Parathyroid adenoma (tissue), 2 donors: Measurements from ENCODE around the gene BRD1.

Experiments
- H2AFZ ChIP-seq: fragments of 300-600 bp; sonication (generic); one replicate; pipeline ENCODE4 v1.7.0; 2017; ENCODE audit warnings: antibody characterized with exemption, mild to moderate bottlenecking
- H3K27ac ChIP-seq: fragments of 300-600 bp; sonication (generic); one replicate; pipeline ENCODE4 v1.7.0; 2017
- H3K27me3 ChIP-seq: fragments of 300-600 bp; sonication (generic); one replicate; pipeline ENCODE4 v1.7.0; 2017; ENCODE audit warnings: low read length; ENCODE audit not compliant: control insufficient read depth, insufficient read depth
- H3K36me3 ChIP-seq: fragments of 300-600 bp; sonication (generic); one replicate; pipeline ENCODE4 v1.7.0; 2017; ENCODE audit warnings: low read length; ENCODE audit not compliant: control insufficient read depth, insufficient read depth
- H3K4me1 ChIP-seq: fragments of 300-600 bp; sonication (generic); one replicate; pipeline ENCODE4 v1.7.0; 2017; ENCODE audit warnings: control low read depth
- H3K4me2 ChIP-seq: fragments of 300-600 bp; sonication (generic); one replicate; pipeline ENCODE4 v1.7.0; 2017; ENCODE audit warnings: low read length
- H3K4me3 ChIP-seq: fragments of 300-600 bp; sonication (generic); one replicate; pipeline ENCODE4 v1.7.0; 2017; ENCODE audit warnings: low read depth, low read length
- H3K79me2 ChIP-seq: fragments of 300-600 bp; sonication (generic); one replicate; pipeline ENCODE4 v1.7.0; 2017; ENCODE audit warnings: control low read depth
- H3K9ac ChIP-seq: fragments of 300-600 bp; sonication (generic); one replicate; pipeline ENCODE4 v1.7.0; 2017; ENCODE audit warnings: mild to moderate bottlenecking
- H3K9me3 ChIP-seq: fragments of 300-600 bp; sonication (generic); one replicate; pipeline ENCODE4 v1.7.0; 2017; ENCODE audit warnings: low read length; ENCODE audit not compliant: control insufficient read depth
- TF ChIP-seq, protein P1 (sequence below): fragments of 300-600 bp; sonication (generic); IDR thresholded peaks from one replicate; pipeline ENCODE4 v1.7.0; 2017; ENCODE audit warnings: antibody characterized with exemption, mild to moderate bottlenecking
- donor health status: primary hyperparathyroidism.

BRD1 gene

DNA sequence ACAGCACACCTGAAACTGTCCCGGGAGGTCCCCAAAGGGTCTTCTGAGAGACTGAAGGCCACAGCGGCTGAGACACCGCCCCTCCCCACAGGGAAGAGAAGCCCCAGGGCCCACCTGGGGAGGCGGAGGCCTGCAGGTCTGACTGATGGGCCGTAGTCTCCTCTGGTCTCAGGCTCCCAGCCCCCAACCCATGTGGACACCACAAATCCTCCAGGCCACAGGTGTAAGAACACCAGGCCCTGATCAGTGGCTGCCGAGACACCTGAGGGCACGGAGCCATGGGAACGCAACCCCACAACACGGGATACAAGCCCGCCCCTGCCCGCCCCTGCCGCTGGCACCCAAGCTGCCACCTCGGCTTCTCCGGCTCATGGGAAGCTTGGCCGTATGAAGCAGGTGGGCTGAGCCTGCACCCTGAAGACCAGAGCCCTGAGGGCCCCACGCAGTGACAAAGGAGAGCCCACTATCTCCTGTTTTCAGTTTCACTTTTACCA is 46.3 kb downstream of the BRD1 start:
- TF ChIP-seq, protein P1, sequence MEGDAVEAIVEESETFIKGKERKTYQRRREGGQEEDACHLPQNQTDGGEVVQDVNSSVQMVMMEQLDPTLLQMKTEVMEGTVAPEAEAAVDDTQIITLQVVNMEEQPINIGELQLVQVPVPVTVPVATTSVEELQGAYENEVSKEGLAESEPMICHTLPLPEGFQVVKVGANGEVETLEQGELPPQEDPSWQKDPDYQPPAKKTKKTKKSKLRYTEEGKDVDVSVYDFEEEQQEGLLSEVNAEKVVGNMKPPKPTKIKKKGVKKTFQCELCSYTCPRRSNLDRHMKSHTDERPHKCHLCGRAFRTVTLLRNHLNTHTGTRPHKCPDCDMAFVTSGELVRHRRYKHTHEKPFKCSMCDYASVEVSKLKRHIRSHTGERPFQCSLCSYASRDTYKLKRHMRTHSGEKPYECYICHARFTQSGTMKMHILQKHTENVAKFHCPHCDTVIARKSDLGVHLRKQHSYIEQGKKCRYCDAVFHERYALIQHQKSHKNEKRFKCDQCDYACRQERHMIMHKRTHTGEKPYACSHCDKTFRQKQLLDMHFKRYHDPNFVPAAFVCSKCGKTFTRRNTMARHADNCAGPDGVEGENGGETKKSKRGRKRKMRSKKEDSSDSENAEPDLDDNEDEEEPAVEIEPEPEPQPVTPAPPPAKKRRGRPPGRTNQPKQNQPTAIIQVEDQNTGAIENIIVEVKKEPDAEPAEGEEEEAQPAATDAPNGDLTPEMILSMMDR: no peak
- no peak overlapping the region for H3K4me3 ChIP-seq
- no peaks in the 10 kb centered on the region for H3K36me3 ChIP-seq
- H3K4me2 ChIP-seq: no peak overlapping the region
- H3K27me3 ChIP-seq: no peaks in the 10 kb centered on the region
- H3K4me1 ChIP-seq: no peaks in the 10 kb centered on the region
- H2AFZ ChIP-seq: no peak overlapping the region
- H3K79me2 ChIP-seq: peaks cover 39% of the 10 kb centered on the region
- no peak overlapping the region for H3K9ac ChIP-seq
- H3K27ac ChIP-seq: no peak overlapping the region
- no peaks in the 10 kb centered on the region for H3K9me3 ChIP-seq

DNA sequence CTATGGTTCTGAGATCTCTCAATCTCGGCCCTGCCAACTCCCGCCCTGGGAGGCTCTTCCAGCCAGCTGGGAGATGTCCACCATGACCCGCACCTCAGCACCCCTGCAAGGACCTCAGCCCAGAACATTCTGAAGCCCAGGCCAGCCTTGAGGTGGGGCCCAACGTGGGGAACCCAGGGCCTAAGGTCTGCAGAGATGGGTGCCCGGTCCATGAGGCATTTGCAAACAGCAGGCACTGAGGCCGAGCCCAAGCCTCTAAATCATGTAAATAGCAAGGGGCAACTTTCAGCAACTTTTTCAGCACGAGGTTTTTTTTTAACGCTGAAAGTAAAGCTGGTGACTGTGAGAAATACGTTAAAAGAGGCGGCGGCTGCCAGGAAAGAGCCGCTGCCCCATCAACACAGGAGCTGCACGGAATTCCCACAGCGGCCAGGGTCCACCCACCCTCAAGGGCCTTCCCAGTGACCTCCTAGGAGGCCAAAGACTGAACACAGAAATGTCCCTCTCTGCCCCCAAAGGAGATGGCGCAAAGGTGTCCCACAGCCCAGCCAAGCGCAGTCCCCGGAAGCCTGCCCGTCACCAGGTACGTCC is 46.9 kb downstream of the BRD1 start:
- H3K9ac ChIP-seq: no peak overlapping the region
- no peak overlapping the region for H3K27ac ChIP-seq
- H3K36me3 ChIP-seq: no peaks in the 10 kb centered on the region
- TF ChIP-seq, protein P1: no peak
- no peaks in the 10 kb centered on the region for H3K4me1 ChIP-seq
- H3K4me3 ChIP-seq: no peak overlapping the region
- H3K9me3 ChIP-seq: no peaks in the 10 kb centered on the region
- H3K27me3 ChIP-seq: no peaks in the 10 kb centered on the region
- peaks cover 38% of the 10 kb centered on the region for H3K79me2 ChIP-seq
- H3K4me2 ChIP-seq: no peak overlapping the region
- H2AFZ ChIP-seq: no peak overlapping the region

DNA sequence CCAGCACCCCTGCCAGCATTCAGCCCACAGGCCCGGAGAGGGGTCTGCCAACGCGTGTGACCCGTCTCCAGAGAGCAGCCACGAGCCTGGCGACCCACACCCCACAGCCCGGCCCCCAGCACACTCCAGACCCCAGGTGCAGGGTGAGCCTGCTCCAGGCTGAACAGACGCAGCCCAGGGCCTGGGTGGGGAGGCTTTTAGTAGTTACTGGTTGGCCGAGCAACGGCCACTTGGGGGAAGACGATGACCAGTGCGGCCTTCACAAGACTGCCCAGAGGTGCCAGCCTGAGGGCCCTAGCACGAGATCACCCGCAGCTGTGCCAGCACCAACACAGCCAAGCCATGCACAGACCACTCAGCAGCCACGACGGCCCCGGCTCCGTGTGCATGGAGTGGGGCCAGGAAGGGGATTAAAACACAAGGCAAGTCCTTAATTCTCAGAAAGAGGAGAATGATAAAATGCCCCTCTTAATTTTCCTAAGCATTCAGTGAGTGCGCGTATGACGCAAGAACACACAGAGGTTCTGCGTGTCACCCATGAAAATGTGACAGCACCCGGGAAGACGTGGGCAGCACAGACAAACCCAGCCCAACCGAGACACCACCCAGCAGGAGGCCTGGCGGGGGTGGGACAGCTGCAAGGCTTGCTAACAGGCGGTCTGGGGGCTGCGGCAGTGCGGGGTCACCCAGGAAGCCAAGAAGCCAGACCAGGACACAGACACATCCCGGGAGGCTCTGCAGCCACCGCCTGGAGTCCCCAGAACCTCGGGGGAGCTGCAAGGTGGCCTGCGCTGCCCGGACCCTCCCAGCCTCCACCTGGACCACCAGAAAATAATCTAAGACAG is 47.6 kb downstream of the BRD1 start:
- Histone ChIP-seq H3K4me1 (no peaks in the 10 kb centered on the region), H3K9me3 (no peaks in the 10 kb centered on the region), H3K27me3 (no peaks in the 10 kb centered on the region), H3K27ac (no peak overlapping the region), H3K36me3 (no peaks in the 10 kb centered on the region), H3K9ac (no peak overlapping the region), H3K4me3 (no peak overlapping the region), H2AFZ (no peak overlapping the region), H3K79me2 (peaks cover 35% of the 10 kb centered on the region), H3K4me2 (no peak overlapping the region)
- TF ChIP-seq, protein P1: no peak

DNA sequence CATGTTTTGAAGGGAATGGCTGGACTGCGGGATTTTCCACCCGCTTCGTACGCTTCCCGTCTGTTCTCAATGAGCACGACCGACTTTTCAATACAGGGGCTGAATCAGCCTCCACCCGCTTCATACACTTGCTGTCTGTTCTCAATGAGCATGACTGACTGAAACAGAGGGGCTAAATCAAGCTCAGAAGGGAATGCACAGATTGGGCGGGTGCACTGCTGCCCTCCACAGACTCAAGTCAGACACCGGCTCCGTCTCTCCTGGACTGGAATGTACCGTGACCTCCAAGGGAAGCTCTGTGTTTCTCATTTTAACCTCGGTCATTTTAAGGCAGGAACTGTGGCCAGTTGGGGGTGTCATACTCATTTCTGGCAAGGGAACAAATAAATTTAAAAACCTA is 48.5 kb downstream of the BRD1 start:
- H3K4me3 ChIP-seq: no peak overlapping the region
- H3K36me3 ChIP-seq: no peaks in the 10 kb centered on the region
- H3K79me2 ChIP-seq: peaks cover 30% of the 10 kb centered on the region
- no peaks in the 10 kb centered on the region for H3K27me3 ChIP-seq
- no peaks in the 10 kb centered on the region for H3K4me1 ChIP-seq
- H3K9ac ChIP-seq: no peak overlapping the region
- no peak overlapping the region for H3K4me2 ChIP-seq
- H2AFZ ChIP-seq: no peak overlapping the region
- TF ChIP-seq, protein P1: no peak
- no peaks in the 10 kb centered on the region for H3K9me3 ChIP-seq
- H3K27ac ChIP-seq: no peak overlapping the region
